Stimulated activated CD4-positive, alpha-beta T cell treated with anti-CD3 and anti-CD28 coated beads, TNF-alpha, amount 100 ng/mL, for 4 hours (primary cell): ENCODE results near the gene THUMPD2.
"Not testable (repeated sequence)": the region's sequence is repeated elsewhere in the genome, so short reads cannot be mapped to it uniquely, and the experiment has no call there.

ENCODE experiments used
- DNase-seq, 3 experiments: peaks; one replicate each; pipeline ENCODE4 v3.0.0-alpha.2; 2020; ENCODE audit warnings: low read depth in 3 of 3

Gene THUMPD2, protein sequence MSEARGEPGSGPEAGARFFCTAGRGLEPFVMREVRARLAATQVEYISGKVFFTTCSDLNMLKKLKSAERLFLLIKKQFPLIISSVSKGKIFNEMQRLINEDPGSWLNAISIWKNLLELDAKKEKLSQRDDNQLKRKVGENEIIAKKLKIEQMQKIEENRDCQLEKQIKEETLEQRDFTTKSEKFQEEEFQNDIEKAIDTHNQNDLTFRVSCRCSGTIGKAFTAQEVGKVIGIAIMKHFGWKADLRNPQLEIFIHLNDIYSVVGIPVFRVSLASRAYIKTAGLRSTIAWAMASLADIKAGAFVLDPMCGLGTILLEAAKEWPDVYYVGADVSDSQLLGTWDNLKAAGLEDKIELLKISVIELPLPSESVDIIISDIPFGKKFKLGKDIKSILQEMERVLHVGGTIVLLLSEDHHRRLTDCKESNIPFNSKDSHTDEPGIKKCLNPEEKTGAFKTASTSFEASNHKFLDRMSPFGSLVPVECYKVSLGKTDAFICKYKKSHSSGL

DNA sequence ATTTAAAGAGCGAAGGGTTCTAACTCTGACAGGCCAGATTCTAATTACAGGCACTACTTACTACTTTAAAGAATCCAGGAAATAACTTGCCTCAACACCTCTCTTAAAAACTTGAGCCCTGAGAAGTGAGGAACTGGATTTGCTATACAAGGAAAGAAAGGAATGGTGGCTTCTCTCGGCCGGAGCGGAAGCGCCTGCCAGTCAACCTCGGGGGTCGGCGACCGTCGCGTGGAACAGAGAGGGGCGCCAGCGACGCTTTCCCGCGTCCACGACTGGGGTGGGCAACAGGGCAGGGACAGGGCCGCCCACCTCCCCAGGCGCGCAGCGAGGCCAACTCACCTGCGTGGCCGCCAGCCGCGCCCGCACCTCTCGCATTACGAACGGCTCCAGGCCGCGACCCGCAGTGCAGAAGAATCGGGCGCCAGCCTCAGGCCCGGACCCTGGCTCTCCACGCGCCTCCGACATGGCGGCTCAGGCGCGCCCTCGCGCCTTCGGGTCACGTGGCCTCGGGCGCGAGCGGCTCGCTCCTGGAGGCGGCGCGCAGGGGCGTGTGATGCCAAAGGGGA lies at the start of gene THUMPD2:
THUMPD2 (minus strand) TSS at position 484 of the 566 bp plus-strand sequence; CDS start at position 465, 19 bp downstream.
- peak; percentile 23 to 42 (median 38) for DNase-seq

DNA sequence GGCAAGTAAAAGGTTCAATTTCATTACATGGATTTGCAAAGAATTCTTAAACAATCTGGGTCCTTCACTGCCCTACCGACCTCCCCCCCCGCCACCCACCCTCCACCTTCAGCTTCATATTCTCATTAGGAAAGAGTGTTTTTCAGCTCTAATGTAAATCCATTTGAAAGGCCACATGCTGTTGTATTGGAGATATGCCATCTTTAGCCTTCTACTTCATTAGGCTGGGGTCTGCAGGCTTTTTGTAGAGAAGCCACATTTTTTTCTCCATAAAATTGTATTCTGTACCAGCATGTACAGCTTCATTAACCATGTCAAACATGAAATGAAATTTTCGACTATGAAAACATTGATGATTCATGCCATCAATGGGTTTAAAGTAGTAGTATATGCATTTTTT lies 42.8 kb upstream of the THUMPD2 start:
- no peak for DNase-seq

DNA sequence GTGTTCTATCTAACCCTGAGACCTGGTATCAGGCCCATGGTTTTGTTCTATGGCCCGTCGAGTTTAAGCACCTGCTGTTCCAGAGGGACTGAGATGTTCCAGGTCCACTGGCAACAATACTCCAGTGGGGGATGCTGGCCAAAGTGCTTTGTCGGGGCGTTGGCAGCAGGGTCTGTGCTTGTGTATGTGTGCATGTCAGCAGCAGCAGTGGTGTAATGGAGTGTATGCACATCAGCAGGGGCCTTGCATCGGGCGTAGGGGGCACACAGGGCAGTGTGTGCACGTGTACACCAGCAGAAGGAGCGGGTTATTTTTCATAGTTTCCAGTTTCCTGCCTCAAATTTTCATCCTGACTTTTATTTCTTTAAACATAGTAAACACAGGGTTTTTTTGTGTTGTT lies 37.8 kb upstream of the THUMPD2 start:
- no peak for DNase-seq

DNA sequence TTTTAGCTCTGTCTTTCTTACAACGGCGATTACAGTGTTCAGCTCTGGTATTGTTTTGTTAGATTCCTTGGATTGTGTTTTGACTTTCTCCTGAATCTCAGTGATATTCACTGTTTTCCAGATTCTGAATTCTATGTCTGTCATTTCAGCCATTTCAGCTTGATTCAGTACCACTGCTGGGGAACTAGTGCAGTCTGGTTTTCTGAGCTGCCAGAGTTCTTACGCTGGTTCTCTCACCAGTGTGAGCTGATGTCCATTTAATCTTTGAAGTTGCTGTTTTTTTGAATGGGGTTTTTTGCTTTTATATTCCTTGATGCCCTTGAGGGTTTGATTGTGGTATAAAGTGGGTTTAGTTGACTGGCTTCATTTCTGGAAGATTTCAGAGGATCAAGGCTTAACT lies 37.4 kb upstream of the THUMPD2 start:
- DNase-seq = no peak

DNA sequence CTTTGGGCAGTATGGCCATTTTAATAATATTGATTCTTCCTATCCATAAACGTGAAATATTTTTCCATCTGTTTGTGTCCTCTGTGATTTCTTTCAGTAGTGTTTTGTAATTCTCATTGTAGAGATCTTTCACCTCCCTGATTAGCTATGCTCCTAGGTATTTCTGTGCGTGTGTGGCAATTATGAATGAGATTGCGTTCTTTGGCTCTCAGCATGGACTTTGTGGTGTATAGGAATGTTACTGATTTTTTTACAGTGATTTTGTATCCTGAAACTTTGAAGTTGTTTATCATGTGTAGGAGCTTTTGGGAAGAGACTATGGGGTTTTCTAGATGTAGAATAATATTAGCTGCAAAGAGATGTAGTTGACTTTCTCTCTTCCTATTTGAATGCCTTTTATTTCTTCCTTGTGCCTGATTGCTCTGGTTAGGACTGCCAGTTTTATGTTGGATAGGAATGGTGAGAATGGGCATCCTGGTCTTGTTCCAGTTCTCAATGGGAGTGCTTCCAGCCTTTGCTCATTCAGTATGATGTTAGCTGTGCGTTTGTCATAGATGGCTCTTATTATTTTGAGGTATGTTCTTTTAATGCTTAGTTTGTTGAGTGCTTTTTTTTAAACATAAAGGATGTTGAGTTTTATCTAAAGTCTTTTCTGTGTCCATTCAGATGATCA lies 27.0 kb upstream of the THUMPD2 start:
- no peak for DNase-seq

DNA sequence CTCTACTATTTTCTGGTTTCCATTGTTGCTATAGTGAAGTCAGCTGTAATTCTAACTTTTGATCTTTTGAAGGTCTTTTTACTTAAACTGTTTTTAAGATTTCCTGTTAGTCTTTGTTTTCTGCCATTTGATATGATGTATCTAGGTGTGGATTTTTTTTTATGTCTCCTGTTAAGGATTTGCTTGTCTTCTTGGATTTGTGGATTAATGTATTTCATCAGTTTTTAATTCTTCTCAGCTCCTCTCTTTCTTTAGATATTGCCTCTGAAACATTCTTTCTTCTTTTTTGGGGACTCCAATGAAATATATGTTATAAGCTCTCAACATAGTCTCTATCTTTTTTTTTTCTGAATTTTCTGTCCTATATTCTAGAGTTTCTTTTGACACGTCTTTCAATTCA lies 24.8 kb upstream of the THUMPD2 start:
- no peak for DNase-seq

DNA sequence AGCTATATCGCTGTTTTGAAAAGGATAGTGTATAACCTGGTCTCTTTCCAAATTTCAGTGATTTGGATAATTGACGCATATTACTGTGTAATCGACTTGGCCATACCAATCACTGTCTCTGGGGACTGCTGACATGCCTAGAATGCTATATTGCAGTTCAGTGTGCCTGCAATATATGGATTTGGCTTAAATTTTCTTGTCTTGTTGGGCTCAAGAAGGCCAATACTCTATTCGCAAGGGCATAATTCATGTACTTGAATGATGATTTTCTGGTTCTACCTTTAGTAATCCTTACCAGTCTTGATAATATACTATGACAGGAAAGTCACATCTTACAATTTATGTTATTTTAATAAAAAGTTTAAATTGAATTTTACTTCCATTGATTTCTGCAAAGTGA lies 21.7 kb upstream of the THUMPD2 start:
- DNase-seq = no peak

DNA sequence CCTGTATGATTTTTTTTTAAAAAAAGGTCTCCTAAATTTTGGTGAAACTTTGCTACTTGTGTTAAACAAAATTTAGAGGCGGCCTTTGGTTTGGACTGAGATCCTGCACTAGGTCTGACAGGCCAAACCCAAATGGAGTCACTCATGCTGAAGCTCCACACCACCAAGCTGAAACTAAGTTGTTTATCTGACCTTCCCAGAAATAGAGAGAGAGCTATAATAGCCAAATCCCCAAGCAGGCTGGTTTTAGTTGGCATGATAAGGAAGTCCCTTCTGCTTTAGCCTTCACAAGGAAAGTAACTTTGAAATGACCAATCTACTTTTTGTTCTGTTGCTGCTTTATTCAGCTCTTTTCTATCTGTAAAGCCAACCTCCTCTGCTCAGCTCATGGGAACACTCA lies 17.1 kb upstream of the THUMPD2 start:
- DNase-seq = no peak

DNA sequence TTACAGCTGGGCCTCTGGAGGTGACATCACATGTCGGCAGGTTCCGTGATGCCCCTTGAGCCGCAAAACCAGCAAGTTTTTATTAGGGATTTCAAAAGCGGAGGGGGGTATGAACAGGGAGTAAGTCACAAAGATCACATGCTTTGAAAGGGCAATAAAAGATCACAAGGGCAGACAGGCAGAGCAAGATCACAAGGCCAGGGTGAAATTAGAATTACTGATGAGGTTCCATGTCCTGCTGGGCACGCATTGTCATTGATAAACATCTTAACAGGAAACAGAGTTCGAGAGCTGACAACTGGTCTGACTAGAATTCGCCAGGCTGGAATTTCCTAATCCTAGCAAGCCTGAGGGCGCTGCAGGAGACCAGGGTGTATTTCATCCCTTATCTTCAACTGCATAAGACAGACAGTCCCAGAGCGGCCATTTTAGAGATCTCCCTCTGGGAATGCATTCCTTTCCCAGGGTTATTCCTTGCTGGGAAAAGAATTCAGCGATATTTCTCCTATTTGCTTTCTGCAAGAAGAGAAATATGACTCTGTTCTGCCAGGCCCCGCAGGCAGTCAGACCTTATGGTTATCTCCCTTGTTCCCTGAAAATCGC lies 11.3 kb upstream of the THUMPD2 start:
- not testable (repeated sequence) for DNase-seq

DNA sequence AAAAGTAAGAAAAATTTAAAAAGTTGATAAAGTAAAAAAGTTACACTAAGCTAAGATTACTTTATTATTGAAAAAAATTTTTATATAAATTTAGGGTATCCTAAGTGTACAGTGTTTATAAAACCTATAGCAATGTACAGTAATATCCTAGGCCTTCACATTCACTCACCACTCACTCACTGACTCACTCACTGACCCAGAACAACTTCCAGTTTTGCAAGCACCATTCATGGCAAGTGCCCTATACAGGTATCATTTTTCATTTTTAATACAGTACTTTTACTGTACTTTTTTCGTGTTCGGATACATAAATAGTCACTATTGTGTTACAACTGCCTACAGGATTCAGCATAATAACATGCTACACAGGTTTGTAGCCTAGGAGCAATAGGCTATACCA lies 8.9 kb upstream of the THUMPD2 start:
- no peak for DNase-seq

DNA sequence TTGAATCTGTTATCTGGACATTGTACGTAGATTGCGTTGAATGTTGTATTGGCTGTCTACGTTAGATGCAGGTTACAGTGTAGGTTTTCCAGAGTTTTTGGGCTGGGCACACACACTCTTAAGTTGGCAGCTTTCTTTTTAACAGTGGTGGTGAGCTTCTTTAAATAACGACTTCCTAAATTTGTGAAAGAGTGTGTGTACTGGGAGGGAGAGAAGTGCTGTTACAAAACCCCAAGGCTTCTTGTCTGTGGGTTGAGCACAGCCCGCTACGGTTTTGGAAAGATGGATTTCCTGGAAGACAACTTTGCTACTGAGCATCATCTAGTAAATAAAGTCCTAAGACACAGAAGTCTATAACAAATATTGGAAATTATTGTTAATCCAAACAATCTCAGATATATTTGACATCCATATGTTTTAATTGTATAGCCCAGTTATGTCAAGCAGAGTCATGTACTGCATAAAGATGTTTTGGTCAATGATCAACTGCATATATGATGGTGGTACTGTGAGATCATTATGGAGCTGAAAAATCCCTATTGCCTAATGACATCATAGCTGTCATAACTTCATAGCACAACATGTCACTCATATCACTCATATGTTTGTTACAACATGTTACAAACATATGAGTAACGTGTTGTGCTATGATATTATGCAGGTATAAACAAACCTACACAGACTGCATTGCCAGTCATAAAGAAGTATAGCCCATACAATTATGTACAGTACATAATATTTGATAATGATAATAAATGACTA lies 7.9 kb upstream of the THUMPD2 start:
- no peak for DNase-seq

DNA sequence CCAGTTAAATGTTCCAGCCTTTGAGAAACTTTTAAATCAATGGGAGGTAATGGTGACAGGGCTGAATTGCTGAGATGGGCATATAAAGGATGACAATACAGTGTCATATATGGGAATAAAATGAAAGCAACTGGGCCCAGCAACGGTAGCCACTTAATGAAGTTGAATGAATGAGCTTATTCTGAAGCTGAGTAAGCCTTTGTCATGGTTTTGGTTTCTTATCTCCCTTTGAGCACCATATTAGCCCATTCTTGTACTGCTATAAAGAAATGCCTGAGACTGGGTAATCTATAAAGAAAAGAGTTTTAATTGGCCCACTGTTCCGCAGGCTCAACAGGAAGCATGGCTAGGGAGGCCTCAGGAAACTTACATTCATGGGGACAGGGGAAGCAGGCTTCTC lies 3.5 kb upstream of the THUMPD2 start:
- no peak for DNase-seq

DNA sequence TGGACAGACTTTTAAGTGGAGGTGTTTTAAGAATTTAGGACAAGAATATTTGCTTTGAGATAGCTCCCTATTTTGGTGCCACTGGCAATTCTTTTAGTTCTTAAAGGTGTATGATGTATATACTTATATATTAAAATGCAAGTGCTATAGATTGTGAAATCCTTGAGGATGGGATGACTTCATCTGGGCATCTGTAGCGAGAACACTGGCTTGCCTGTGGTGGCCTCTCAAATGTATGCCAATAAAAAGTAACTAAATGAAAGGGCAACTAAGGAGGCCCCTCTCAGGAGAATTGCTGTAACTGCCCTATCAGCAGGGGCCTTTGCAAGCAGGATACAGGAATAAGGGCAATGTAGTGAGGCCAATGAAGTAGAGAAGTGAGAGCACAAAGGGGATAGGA lies 2.6 kb upstream of the THUMPD2 start:
- DNase-seq = no peak

DNA sequence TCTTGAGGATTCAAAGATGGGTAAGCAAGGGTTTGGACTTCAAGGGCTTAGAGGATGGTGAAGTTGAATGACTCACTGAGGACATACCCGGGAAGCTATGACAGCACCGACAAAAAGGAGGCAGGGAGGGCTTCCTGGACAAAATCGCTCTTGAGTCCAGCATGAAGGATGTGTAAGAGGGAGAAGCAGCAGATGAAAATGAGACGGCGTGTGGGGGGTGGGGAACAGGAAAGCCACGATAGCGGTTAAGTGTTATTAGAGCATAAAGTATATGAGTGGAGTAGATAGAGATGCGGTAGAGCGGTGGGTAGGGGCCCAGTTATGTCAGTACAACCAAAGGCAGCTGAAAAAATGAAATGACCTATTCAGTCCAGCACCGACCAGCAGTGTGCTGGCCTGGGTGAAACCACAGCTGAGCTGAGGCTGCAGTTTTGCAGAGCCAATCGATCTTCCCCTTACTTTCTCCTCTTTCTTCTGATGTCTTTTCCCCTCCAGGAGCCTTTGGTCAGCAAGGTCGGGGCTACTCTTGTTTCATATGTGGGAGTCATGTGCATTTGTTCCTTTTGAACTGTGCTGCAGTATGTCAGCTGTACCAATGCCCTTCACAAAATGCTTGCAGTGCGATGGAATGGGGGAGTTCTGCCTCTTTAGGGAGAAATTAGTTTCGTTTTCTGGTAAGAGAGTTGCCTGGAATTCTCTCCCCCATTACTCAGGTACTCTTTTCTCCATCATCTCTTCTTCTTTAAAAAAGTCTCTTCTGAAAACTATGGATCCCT lies 2.0 kb upstream of the THUMPD2 start:
- no peak for DNase-seq

DNA sequence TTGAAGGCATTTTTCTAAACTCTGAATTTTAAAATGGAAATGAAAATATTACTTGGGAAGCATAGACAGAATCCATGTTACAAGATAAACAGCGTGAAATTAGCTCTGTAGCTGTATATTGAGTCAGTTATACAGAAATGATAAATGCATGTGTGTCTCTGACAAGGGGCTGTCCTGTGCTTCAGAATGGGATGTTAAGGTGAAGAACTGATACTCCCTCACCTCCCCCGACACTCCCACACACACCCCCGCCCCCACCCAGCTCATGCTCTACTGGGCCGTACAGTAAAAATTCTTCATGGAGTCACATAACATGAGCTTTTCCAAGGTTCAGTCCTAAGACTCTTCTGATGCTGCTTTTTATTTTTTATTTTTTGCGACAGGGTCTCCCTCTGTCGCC lies 869 bp upstream of the THUMPD2 start:
- no peak for DNase-seq

DNA sequence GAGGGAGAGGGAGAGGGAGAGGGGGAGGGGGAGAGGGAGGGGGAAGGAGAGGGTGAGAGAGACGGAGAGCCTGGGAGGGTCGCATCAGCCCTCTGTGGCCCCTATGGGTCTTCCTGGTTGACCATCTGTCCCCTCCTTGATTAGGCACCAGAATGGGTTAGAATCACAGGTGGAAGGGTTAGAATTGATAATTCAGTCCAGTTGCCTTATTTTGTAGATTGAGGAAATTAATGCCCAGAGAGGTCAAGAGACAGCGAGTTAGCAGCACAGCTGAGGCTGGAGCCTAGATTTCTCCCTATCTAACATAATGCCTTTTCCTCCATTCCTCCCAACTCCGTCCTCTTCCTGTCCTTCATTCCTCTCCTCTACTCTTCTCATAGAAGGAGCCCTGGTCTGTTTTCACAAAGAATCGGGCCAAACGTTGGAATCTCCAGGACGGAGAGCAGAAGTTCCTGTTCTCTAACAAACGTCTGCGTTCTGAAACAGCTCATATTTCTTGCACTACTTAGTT lies 338 bp upstream of the THUMPD2 start:
- no peak for DNase-seq

DNA sequence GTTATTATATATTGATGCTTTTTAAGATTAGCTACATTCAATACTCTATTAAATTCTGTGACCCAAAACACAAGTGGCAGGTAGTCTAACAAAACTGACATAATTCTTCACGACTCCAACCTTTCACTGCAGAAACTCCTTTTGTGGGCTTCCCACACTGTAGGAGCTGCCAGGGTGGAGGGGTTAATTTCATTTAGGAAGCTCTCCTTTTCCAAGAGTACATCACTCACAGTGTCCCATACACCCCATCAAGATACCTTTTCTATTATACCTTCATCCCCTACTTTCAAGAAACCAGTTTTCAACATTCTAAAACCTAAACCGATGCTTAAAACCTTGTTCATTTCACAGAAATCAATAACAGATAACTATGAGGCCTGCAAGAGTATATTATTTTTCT lies 825 bp downstream of the THUMPD2 start:
- no peak for DNase-seq

DNA sequence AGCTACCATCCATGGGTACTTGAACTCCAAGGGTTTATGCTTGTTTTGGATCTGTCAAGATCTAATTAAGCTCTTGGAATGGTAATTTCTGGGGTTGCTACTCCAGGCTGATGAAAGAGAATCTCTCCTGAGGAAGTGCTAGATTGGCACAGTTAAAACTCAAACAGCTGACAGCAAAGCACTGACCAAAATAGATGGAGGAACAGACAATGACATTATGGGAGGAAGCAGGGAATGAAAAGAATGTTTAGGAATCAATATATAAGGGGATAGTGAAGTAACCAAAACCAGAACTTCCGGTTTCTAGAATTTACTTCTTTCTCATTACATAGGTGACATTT lies 6.3 kb downstream of the THUMPD2 start:
- DNase-seq = no peak

DNA sequence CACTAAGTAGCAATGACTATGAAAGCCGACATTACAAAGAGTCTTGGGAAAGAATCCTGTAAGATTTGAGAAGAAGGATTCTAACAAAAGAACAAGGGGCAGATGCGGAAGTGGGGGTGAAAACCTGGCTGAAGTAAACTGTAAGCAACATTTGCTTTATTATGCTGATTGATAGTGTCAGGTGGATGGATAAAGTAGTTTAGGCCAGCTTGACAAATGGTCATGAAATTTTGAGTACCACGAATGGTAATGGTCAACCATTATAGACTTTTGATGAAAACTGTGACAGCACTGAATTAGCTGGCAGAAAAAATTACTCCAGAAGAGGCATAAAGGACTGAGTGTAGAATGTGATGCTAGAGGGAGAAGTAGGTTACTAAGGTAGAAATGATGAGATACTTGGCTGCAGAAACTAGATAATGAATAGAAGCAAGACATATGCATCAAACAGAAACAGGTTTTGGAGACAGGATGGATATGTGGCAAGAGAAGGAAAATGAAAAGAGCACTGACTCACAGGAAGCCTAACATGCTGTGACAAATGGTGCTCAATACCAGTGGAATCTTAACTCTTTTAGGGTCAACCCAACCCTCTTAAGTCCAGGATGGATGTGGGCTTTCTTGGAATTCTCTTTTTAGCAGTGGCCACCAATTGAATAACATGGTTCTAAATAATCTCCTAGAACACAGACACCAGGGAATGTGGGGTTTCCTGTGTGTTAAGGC lies 6.8 kb downstream of the THUMPD2 start:
- no peak for DNase-seq

DNA sequence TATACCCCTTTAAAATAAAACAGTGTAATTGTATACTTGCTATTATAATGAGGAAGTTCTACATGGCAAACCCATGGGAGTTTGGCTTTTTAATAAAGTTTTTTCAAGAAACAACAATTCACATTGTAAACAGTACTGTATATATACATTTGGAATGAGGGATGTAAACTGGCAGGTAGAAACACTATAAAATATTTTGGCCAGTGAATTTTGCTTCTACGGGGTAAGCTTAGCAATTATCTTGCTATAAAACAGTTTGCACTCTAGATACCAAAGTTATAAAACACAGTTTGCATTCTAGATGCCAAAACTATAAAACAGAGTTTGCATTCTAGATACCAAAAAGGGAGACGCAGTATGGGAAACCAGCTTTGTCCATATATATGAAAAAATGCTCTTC lies 16.6 kb downstream of the THUMPD2 start:
- DNase-seq = no peak
